AG04449 (cell line): ENCODE results near the gene MYCN.
"Not testable (repeated sequence)": the region's sequence is repeated elsewhere in the genome, so short reads cannot be mapped to it uniquely, and the experiment has no call there.

ENCODE experiments used
- CTCF ChIA-PET: fragments of 350-600 bp; formaldehyde crosslinking; extraction: SDS; loops from one replicate; lab custom pipeline; 2021; ENCODE audit warnings: antibody characterized with exemption; lab: Yijun Ruan, JAX
- POLR2A ChIA-PET: fragments of 400-600, 350-600 bp; formaldehyde crosslinking; extraction: SDS; loops from one replicate; lab custom pipeline; 2020; ENCODE audit warnings: antibody characterized with exemption, inconsistent platforms; lab: Yijun Ruan, JAX
- DNase-seq: peaks from one replicate; pipeline ENCODE4 v3.0.0-alpha.2; 2010; ENCODE audit warnings: low read depth, low spot score
- H3K4me3 ChIP-seq: 2 replicates; pipeline ENCODE4 v1.5.1; 2011; ENCODE audit warnings: low read depth, mild to moderate bottlenecking, control low read depth, low read length
- TF ChIP-seq, protein P1 (sequence below): IDR thresholded peaks from one replicate; pipeline ENCODE4 v1.5.1; 2011; ENCODE audit warnings: mild to moderate bottlenecking, moderate library complexity, low read length, control low read depth, inconsistent platforms; ENCODE audit not compliant: insufficient read depth; ENCODE audit errors: missing control alignments

MYCN gene

DNA sequence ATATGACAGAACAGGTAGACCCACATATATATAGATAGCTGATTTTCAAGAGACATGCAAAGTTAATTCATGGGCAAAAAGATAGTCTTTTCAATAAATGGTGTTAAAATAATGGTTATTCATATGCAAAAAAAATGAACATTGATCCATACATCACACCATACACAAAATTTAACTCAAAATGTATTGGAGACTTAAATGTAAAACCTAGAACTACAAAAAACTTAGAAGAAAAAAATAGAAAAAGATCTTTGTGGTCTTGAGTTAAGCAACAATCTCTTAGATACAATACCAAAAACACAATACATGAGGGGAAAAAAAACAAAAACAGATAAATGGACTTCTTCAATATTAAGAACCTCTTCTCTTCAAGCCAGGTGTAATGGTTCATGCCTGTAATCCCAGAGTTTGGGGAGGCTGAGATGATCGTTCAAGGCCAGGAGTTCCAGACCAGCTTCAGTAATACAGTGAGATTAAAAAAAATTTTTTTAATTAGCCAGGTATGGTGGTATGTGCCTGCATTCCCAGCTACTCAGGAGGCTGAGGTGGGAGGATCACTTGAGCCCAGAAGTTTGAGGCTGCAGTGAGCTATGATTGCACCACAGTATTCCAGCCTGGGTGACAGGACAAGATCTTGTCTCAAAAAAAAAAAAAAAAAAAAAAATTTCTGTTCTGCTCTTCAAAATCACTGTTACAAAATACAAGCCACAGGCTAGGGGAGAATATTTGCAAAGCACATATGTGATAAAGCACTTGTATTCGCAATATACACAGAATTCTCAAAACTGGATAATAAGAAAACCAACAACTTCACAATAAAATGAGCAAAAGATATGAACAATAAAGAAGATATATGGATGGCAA, 32.7 kb upstream of the MYCN start:
- ChIA-PET CTCF (no interaction called here), POLR2A (no interaction called here)
- no peak for DNase-seq
- TF ChIP-seq, protein P1, sequence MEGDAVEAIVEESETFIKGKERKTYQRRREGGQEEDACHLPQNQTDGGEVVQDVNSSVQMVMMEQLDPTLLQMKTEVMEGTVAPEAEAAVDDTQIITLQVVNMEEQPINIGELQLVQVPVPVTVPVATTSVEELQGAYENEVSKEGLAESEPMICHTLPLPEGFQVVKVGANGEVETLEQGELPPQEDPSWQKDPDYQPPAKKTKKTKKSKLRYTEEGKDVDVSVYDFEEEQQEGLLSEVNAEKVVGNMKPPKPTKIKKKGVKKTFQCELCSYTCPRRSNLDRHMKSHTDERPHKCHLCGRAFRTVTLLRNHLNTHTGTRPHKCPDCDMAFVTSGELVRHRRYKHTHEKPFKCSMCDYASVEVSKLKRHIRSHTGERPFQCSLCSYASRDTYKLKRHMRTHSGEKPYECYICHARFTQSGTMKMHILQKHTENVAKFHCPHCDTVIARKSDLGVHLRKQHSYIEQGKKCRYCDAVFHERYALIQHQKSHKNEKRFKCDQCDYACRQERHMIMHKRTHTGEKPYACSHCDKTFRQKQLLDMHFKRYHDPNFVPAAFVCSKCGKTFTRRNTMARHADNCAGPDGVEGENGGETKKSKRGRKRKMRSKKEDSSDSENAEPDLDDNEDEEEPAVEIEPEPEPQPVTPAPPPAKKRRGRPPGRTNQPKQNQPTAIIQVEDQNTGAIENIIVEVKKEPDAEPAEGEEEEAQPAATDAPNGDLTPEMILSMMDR, result no peak
- H3K4me3 ChIP-seq, result no peak overlapping the region

DNA sequence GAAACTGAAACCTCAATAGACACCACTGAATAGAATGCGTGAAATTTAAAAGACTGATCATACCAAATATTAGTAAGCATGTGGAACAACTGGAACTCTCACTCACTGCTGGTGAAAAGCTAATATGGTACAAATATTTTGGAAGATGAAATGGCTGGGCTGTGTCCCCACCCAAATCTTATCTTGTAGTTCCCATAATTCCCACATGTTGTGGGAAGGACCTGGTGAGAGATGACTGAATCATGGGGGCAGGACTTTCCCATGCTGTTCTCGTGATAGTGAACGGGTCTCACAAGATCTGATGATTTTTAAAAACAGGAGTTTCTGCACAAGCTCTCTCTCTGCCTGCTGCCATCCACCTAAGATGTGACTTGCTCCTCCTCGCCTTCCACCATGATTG, 32.0 kb upstream of the MYCN start:
- H3K4me3 ChIP-seq, result no peak overlapping the region
- no peak for DNase-seq
- CTCF ChIA-PET, result no interaction called here
- POLR2A ChIA-PET, result no interaction called here
- TF ChIP-seq, protein P1, result no peak

DNA sequence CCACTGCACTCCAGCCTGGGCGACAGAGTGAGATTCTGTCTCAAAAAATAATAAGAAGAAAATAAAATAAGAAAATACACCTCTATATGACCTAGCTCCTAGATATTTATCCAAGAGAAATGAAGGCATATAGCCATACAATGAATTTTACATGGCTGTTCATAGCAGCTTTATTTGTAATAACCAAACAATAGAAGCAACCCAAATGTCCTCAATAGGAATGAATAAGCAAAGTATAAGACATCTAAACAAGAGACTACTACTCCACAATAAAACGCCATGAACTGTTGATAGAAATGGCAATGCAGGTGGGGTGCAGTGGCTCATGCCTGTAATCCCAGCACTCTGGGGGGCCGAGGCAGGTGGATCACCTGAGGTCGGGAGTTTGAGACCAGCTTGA, 31.2 kb upstream of the MYCN start:
- DNase-seq, result no peak
- ChIA-PET POLR2A (no interaction called here), CTCF (no interaction called here)
- no peak overlapping the region for H3K4me3 ChIP-seq
- TF ChIP-seq, protein P1, result no peak

DNA sequence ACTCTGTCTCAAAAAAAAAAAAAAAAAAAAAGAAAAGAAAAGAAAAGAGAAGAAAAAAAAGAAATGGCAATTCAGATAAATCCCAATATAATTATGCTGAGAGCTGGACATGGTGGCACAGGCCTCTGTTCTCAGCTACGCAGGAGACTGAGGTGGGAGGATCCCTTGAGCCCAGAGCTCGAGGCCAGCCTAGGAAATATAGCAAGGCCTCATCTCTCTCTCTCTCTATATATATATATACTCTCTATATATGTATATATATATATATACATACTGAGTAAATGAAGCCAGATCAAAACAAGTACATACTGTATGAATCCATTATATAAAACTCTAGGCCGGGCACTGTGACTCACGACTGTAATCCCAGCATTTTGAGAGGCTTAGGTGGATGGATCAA, 30.6 kb upstream of the MYCN start:
- CTCF ChIA-PET, result no interaction called here
- no peak overlapping the region for H3K4me3 ChIP-seq
- TF ChIP-seq, protein P1, result no peak
- DNase-seq, result no peak
- POLR2A ChIA-PET, result interaction anchor here (0.7 kb wide), 1 partner anchor 24 kb away, joined by 3 read pairs; no protein-coding TSS in a partner anchor

DNA sequence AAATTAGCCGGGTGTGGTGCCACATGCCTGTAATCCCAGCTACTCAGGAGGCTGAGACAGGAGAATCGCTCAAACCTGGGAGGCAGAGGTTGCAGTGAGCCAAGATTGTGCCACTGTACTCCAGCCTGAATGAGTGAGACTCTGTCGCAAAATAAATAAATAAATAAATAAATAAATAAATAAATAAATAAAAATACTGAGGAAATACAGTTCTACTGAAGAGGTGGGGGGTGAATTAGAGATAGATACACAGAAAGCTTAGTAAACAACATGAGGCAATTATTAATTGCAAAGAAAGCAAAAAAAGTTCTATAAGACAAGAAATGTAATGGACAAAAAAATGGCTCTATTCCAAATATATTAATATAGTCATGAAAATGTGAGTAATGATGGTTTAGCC, 29.1 kb upstream of the MYCN start:
- POLR2A ChIA-PET, H3K4me3 ChIP-seq, DNase-seq, CTCF ChIA-PET: not testable (repeated sequence)

DNA sequence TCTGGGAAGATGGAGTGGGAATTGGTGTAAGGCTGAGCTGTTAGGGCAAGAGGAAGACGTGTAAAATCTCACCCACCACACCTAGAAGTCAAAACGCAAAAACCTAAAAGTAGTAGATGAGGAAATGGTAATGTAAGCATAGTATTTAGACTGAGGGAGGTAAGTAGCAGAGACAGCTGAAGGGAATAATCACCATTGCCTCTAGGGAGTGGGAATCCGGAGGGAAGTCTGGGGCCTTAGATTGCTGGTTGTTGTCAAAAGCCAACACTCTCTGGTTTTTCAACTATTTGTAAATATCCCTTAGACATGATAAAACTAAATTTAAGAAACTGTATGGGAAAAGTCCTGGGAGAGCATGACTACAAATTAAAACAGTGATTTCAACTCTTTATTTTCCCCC, 28.7 kb upstream of the MYCN start:
- CTCF ChIA-PET, result no interaction called here
- TF ChIP-seq, protein P1, result no peak
- POLR2A ChIA-PET, result no interaction called here
- no peak for DNase-seq
- H3K4me3 ChIP-seq, result no peak overlapping the region

DNA sequence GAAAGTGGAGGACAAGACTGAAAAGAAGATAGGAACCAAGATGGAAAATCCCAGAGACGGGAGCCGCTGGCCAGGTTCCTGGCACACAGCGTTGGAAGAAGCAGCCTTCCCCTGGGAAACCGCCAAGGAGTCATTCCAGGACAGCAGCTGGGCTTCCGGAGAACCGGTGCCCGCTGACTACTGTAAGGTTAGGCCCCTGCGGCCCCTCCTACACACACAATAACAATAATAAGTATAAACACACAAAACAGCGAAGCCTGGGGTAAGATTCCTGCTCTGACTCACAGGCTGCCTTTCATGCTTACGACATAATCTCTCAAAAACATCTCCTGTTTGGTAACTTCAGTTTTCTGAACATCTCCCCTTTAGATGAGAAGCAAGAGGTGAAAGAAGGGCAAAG, 28.1 kb upstream of the MYCN start:
- ChIA-PET POLR2A (no interaction called here), CTCF (no interaction called here)
- TF ChIP-seq, protein P1, result no peak
- no peak overlapping the region for H3K4me3 ChIP-seq
- no peak for DNase-seq
